K562 (cell line): Measurements from ENCODE around the gene HOXD9. TPM values are rescaled to one million over a fixed set of nuclear protein-coding genes. Genes with fewer than 3 reads are reported as not detected.

Experiments
- ATAC-seq: fragments of 200-7000 bp; cut with Tn5 transposase; 3 replicates; pipeline ENCODE4 v1.9.1; 2020; ENCODE audit warnings: moderate library complexity
- BruUV-seq: library from RNA; stranded (reverse); fragments of 400-500 nt; replicated peaks from 2 replicates; lab custom pipeline; 2021; lab: Mats Ljungman, UMichigan
- CTCF ChIA-PET: fragments of 300-600 bp; formaldehyde crosslinking; extraction: SDS; loops from one replicate; lab custom pipeline; 2021; ENCODE audit warnings: low intra/inter-chr PET ratio; lab: Yijun Ruan, JAX
- POLR2A ChIA-PET: fragments of 300-600, 350-650 bp; sonication (Branson Sonifier 250); formaldehyde crosslinking; extraction: SDS; loops from one replicate; lab custom pipeline; 2021; ENCODE audit warnings: antibody characterized with exemption, inconsistent platforms; lab: Yijun Ruan, JAX
- DNase-seq, 4 experiments: peaks; one replicate each; pipeline versions ENCODE4 v3.0.0 to v3.0.0-alpha.2; 2011 to 2018; ENCODE audit warnings: low spot score in 3 of 4, mixed read lengths in 3 of 4; ENCODE audit errors: extremely low read depth in 1 of 4
- FAIRE-seq: peaks from 2 replicates; lab custom pipeline; 2011; peaks lifted over from hg19 to GRCh38; lab: Jason Lieb, UNC
- H2AFZ ChIP-seq: 2 replicates; pipeline ENCODE4 v1.6.0; 2011; ENCODE audit warnings: low read depth, low read length, control low read depth, inconsistent platforms
- H3K27ac ChIP-seq: fragments of 200-600 bp; 3 replicates; pipeline ENCODE4 v1.8.0; 2011; ENCODE audit warnings: low read depth, mild to moderate bottlenecking, control low read depth, inconsistent platforms, low read length, moderate library complexity, mixed read lengths; ENCODE audit errors: extremely low read depth
- H3K27me3 ChIP-seq, 2 experiments: fragments of 300-600 bp in 1 of 2; 2 replicates in 1 of 2; 3 replicates in 1 of 2; pipeline versions ENCODE4 v1.6.0 to v1.8.0; 2011; ENCODE audit warnings: inconsistent platforms in 2 of 2, low read length in 2 of 2, mild to moderate bottlenecking in 1 of 2, mixed read lengths in 1 of 2, moderate library complexity in 1 of 2; ENCODE audit not compliant: control insufficient read depth in 2 of 2, insufficient read depth in 2 of 2
- H3K36me3 ChIP-seq: fragments of 300-600 bp; 3 replicates; pipeline ENCODE4 v1.8.0; 2011; ENCODE audit warnings: mild to moderate bottlenecking, low read length, inconsistent platforms; ENCODE audit not compliant: control insufficient read depth, insufficient read depth
- H3K4me1 ChIP-seq, 2 experiments: fragments of 200-600 bp in 1 of 2; replicated peaks in 1 of 2; 2 replicates in 1 of 2; 3 replicates in 1 of 2; pipeline versions ENCODE4 v1.5.1 to v1.8.0; 2011; ENCODE audit warnings: inconsistent platforms in 2 of 2, low read length in 2 of 2, mild to moderate bottlenecking in 1 of 2, mixed read lengths in 1 of 2, moderate library complexity in 1 of 2; ENCODE audit not compliant: control insufficient read depth in 2 of 2, insufficient read depth in 2 of 2
- H3K4me2 ChIP-seq: 2 replicates; pipeline ENCODE4 v1.6.1; 2011; ENCODE audit warnings: low read length, control low read depth, inconsistent platforms, mixed read lengths; ENCODE audit not compliant: insufficient read depth
- H3K4me3 ChIP-seq: fragments of 200-600 bp; sonication (generic), shearing (Covaris generic); 2 replicates; pipeline ENCODE4 v1.5.1; 2016; ENCODE audit warnings: control low read depth, inconsistent platforms
- H3K79me2 ChIP-seq: fragments of 200-600 bp; 3 replicates; pipeline ENCODE4 v1.8.0; 2011; ENCODE audit warnings: low read length, inconsistent platforms; ENCODE audit not compliant: control insufficient read depth, insufficient read depth
- H3K9ac ChIP-seq, 2 experiments: 2 replicates each; pipeline versions ENCODE4 v1.6.0 to v1.6.1; 2011; ENCODE audit warnings: low read depth in 2 of 2, low read length in 2 of 2, control low read depth in 1 of 2, inconsistent platforms in 1 of 2, mild to moderate bottlenecking in 1 of 2, mixed read lengths in 1 of 2; ENCODE audit not compliant: insufficient read depth in 1 of 2
- H3K9me1 ChIP-seq: one replicate; pipeline ENCODE4 v1.6.0; 2011; ENCODE audit warnings: inconsistent platforms, mild to moderate bottlenecking, low read length, moderate library complexity; ENCODE audit not compliant: control insufficient read depth, insufficient read depth
- H3K9me3 ChIP-seq: replicated peaks from 2 replicates; pipeline ENCODE4 v1.5.1; 2011; ENCODE audit warnings: low read depth, low read length, inconsistent platforms; ENCODE audit not compliant: control insufficient read depth, insufficient read depth
- H4K20me1 ChIP-seq: replicated peaks from 2 replicates; pipeline ENCODE4 v1.6.1; 2011; ENCODE audit warnings: low read length, inconsistent platforms, mixed read lengths; ENCODE audit not compliant: control insufficient read depth, insufficient read depth
- CTCFL ChIP-seq: IDR thresholded peaks from 2 replicates; pipeline ENCODE4 v1.6.1; 2011; ENCODE audit warnings: borderline replicate concordance, low read depth, mild to moderate bottlenecking, moderate library complexity, low read length; ENCODE audit not compliant: insufficient read depth, poor library complexity, severe bottlenecking
- ELF4 ChIP-seq: fragments of 450-650 bp; formaldehyde crosslinking; IDR thresholded peaks from 2 replicates; pipeline ENCODE4 v1.4.0; 2022; ENCODE audit warnings: missing genetic modification characterization
- HDGF ChIP-seq: fragments of 450-650 bp; IDR thresholded peaks from 2 replicates; pipeline ENCODE4 v1.6.1; 2016
- NCOA6 ChIP-seq: fragments of 450-650 bp; IDR thresholded peaks from 2 replicates; pipeline ENCODE4 v1.6.1; 2017; ENCODE audit warnings: mild to moderate bottlenecking
- POLR3G ChIP-seq: IDR thresholded peaks from 2 replicates; pipeline ENCODE4 v1.6.1; 2011; ENCODE audit not compliant: insufficient read length, insufficient replicate concordance; ENCODE audit errors: extremely low read depth
- RB1 ChIP-seq: fragments of 450-650 bp; IDR thresholded peaks from 2 replicates; pipeline ENCODE4 v1.6.1; 2017; ENCODE audit warnings: low read depth, mild to moderate bottlenecking
- SMAD4 ChIP-seq: fragments of 250-450 bp; sonication (Bioruptor Pico); conservative IDR thresholded peaks from 2 replicates; pipeline ENCODE4 v1.8.0; 2021; ENCODE audit warnings: inconsistent platforms, mild to moderate bottlenecking, moderate library complexity
- SMARCC2 ChIP-seq: fragments of 450-650 bp; IDR thresholded peaks from 2 replicates; pipeline ENCODE4 v1.6.1; 2017; ENCODE audit warnings: antibody characterized with exemption, moderate library complexity, mild to moderate bottlenecking, low read depth
- TBP ChIP-seq: optimal IDR thresholded peaks from 2 replicates; pipeline ENCODE3; 2011; ENCODE audit warnings: low read depth, low read length, improper control_type of control experiment
- ZBTB17 ChIP-seq: fragments of 450-650 bp; formaldehyde crosslinking; IDR thresholded peaks from 2 replicates; pipeline ENCODE4 v1.4.0; 2020; ENCODE audit warnings: mild to moderate bottlenecking
- WGBS: fragments of 100-300 bp; shearing (Covaris generic); methylation state at CpG from one replicate; pipeline ENCODE4 v1.1.6; 2016; ENCODE audit warnings: low coverage, mixed read lengths; ENCODE audit not compliant: insufficient coverage; ENCODE audit errors: missing lambda C conversion rate; 5-methylcytosine and 5-hydroxymethylcytosine counted together
- in situ Hi-C: fragments of 300-500 bp; cut with MboI; formaldehyde crosslinking; loops from 4 replicates; pipeline ENCODE4 v1.15.0; 2018; ENCODE audit warnings: inconsistent platforms, mixed read lengths
- intact Hi-C: fragments of 100-400 bp; cut with micrococcal nuclease; formaldehyde crosslinking; loops from 2 replicates; pipeline ENCODE4 v1.14.2; 2022
- polyA plus RNA-seq, 8 experiments: library from polyadenylated mRNA; depleted of rRNA in 4 of 8; stranded (reverse) in 5 of 8; unstranded in 3 of 8; fragments of >200 nt; fragmentation: Nextera tagmentation in 2 of 8; fragmentation: Illumina TruSeq in 1 of 8; extraction: Ambion mirVana in 2 of 8; extraction: Trizol in 1 of 8; gene quantifications; 2 replicates each; pipeline versions ENCODE4 v1.2.1 to v1.2.3, GENCODE V29; 2011 to 2014; ENCODE audit warnings: inconsistent platforms in 1 of 8, missing spikeins in 1 of 8
- total RNA-seq, 7 experiments: library from RNA; depleted of rRNA in 6 of 7; stranded (reverse); fragments of >200 nt in 6 of 7; fragmentation: Illumina TruSeq in 2 of 7; extraction: Trizol in 2 of 7; gene quantifications; 2 replicates each; pipeline versions ENCODE4 v1.2.1 to v1.2.3, GENCODE V29; 2011 to 2021; ENCODE audit warnings: low replicate concordance in 1 of 7
- TF ChIP-seq, protein P1 (sequence below): fragments of 450-650 bp; formaldehyde crosslinking; IDR thresholded peaks from 2 replicates; pipeline ENCODE4 v1.4.0; 2020; ENCODE audit warnings: mild to moderate bottlenecking, moderate library complexity
- TF ChIP-seq, protein P2 (sequence below): fragments of 450-650 bp; IDR thresholded peaks from 2 replicates; pipeline ENCODE4 v1.6.1; 2018; ENCODE audit warnings: mild to moderate bottlenecking, low read depth; ENCODE audit not compliant: partially characterized antibody

The HOXD9 gene
- total and polyA plus RNA-seq, 9 of the 15 experiments (the other 6 are each of a cell fraction or from before 2014, with no cell fraction given) = not detected

GRCh38 chr2:176138923-176139660 lies 16.6 kb downstream of the HOXD9 start:
- Histone ChIP-seq H2AFZ (no peak overlapping the region), H3K4me3 (no peak overlapping the region), H3K9me1 (no peaks in the 10 kb centered on the region), H3K79me2 (no peaks in the 10 kb centered on the region), H3K4me1 (peaks cover 0 to 15% of the 10 kb centered on the region in 2 experiments; a peak in 2 of 5 replicates), H3K36me3 (no peaks in the 10 kb centered on the region), H3K27me3 (peaks cover 27 to 50% of the 10 kb centered on the region in 2 experiments; a peak in 4 of 5 replicates), H4K20me1 (no peaks in the 10 kb centered on the region), H3K4me2 (no peak overlapping the region), H3K9ac (no peak overlapping the region), H3K9me3 (no peaks in the 10 kb centered on the region; the same call in 1 of the 2 replicates), H3K27ac (no peak overlapping the region)
- in situ Hi-C loops (loop anchor here (25.0 kb wide), 2 partner anchors 673 to 1623 kb away; no protein-coding TSS in a partner anchor), intact Hi-C loops (no loop called here)
- ATAC-seq (no peak), FAIRE-seq (no peak), DNase-seq (no peak)
- 17% methylated on average over 28 of the region's 28 CpGs for WGBS
- ChIA-PET CTCF (interaction anchor here (0.7 to 2.6 kb wide), 3 partner anchors 316 to 500 kb away, joined by 7 to 25 read pairs (median 24); no protein-coding TSS in a partner anchor), POLR2A (interaction anchor here (0.5 to 1.9 kb wide), 2 partner anchors 39 to 316 kb away, joined by 3 to 7 read pairs; no protein-coding TSS in a partner anchor)
- BruUV-seq = no TSS peak
- TF ChIP-seq, protein P1, sequence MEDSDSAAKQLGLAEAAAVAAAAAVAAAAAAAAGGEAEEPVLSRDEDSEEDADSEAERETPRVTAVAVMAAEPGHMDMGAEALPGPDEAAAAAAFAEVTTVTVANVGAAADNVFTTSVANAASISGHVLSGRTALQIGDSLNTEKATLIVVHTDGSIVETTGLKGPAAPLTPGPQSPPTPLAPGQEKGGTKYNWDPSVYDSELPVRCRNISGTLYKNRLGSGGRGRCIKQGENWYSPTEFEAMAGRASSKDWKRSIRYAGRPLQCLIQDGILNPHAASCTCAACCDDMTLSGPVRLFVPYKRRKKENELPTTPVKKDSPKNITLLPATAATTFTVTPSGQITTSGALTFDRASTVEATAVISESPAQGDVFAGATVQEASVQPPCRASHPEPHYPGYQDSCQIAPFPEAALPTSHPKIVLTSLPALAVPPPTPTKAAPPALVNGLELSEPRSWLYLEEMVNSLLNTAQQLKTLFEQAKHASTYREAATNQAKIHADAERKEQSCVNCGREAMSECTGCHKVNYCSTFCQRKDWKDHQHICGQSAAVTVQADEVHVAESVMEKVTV (CRISPR knock-in tag) = no peak
- TF ChIP-seq RB1 (no peak), ELF4 (CRISPR knock-in tag) (no peak), TBP (no peak), SMARCC2 (no peak), CTCFL (no peak), SMAD4 (no peak), HDGF (no peak), NCOA6 (no peak), ZBTB17 (no peak), POLR3G (no peak)
- TF ChIP-seq, protein P2, sequence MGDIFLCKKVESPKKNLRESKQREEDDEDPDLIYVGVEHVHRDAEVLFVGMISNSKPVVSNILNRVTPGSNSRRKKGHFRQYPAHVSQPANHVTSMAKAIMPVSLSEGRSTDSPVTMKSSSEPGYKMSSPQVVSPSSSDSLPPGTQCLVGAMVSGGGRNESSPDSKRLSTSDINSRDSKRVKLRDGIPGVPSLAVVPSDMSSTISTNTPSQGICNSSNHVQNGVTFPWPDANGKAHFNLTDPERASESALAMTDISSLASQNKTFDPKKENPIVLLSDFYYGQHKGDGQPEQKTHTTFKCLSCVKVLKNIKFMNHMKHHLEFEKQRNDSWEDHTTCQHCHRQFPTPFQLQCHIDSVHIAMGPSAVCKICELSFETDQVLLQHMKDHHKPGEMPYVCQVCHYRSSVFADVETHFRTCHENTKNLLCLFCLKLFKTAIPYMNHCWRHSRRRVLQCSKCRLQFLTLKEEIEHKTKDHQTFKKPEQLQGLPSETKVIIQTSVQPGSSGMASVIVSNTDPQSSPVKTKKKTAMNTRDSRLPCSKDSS = no peak
